ENCODE measurements around the gene IMPDH2. TPM values are rescaled to one million over a fixed set of nuclear protein-coding genes. Genes with fewer than 3 reads are reported as not detected.

IMPDH2 gene
- total and polyA plus RNA-seq, 2 of the 8 experiments (the other 6 are each of a cell fraction or from before 2014, with no cell fraction given) = 374 to 409 TPM

DNA sequence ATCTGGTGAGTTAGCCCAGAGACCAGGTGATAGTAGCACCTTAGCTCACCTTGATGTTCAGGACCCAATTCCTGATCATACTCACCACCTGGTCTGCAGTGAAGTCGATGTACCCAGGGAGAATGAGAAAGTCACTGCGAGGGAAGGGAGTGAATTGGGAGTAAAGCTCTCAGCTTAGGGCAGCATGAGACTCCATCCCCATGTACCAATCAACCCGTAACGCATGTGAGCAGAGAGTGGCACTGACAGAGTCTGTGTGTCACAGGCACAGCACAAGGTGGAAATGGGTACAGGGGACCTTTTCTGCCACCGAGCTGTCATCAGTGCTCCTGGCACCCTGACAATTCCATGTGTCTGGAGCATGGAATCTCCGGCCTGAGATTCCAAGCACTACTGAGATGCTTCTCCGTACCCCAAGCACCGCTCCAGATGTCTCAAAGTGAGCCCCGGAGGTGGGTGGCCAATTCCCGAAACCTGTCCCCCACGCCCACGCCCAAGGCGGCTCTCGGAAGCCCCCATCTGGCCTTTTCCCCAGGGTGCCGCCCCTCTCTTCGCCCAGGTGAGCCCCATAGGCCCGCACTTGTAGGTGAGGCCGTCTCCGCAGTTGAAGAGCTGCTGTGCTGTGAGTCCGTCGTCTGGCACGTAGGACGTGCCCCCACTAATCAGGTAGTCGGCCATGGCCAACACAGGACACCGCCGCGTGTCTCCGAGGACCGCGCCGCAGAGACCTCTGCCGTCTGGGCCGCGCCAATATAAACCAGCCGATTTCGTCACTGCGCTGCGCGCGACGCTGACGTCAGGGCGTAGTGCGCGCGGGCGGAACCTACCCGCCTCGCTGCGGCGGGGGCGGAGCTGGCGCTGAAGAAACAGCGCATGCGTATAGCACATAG, at the start of gene IMPDH2 (continued):
- TF ChIP-seq CHD2 (IDR thresholded peaks at IDR 0.05; ENCODE audit: low read length) (no peak; the same call in 1 of the 2 replicates), RFX5 (IDR thresholded peaks at IDR 0.05; ENCODE audit: borderline replicate concordance, low read depth, low read length) (no peak), CBX5 (IDR thresholded peaks at IDR 0.05; ENCODE audit: low read depth, low read length) (no peak)

Data from H1 (cell line).